Stimulated activated CD8-positive, alpha-beta memory T cell treated with anti-CD3 and anti-CD28 coated beads, Interleukin-2, amount 100 ng/mL, for 1 hour (primary cell): Measurements from ENCODE around the gene MAPKAPK2.
"Not testable (repeated sequence)": the region's sequence is repeated elsewhere in the genome, so short reads cannot be mapped to it uniquely, and the experiment has no call there.

Experiments
- DNase-seq, 2 donors: peaks; one replicate each; pipeline ENCODE4 v3.0.0-alpha.2; 2020; ENCODE audit warnings: low read depth in 2 of 2

MAPKAPK2 gene

GRCh38 chr1:206742719-206743383 lies 58.1 kb downstream of the MAPKAPK2 start:
- DNase-seq = no peak

GRCh38 chr1:206744683-206745082 lies 60.0 kb downstream of the MAPKAPK2 start:
- DNase-seq = no peak

- no peak for DNase-seq
Measured at GRCh38 chr1:206745301-206745700, 60.6 kb downstream of the MAPKAPK2 start.

GRCh38 chr1:206748348-206749030 lies 63.8 kb downstream of the MAPKAPK2 start:
- DNase-seq = no peak

GRCh38 chr1:206751891-206752290 lies 67.2 kb downstream of the MAPKAPK2 start:
- DNase-seq = no peak

GRCh38 chr1:206752481-206752880 lies 67.8 kb downstream of the MAPKAPK2 start:
- no peak for DNase-seq

GRCh38 chr1:206753141-206753540 lies 68.4 kb downstream of the MAPKAPK2 start:
- DNase-seq = no peak

GRCh38 chr1:206754011-206754410 lies 69.3 kb downstream of the MAPKAPK2 start:
- no peak for DNase-seq

- DNase-seq = no peak
Measured at GRCh38 chr1:206757524-206758266, 73.0 kb downstream of the MAPKAPK2 start.

GRCh38 chr1:206760590-206760989 lies 75.9 kb downstream of the MAPKAPK2 start:
- DNase-seq = no peak

GRCh38 chr1:206761159-206761768 lies 76.6 kb downstream of the MAPKAPK2 start:
- DNase-seq = no peak

GRCh38 chr1:206762741-206763364 lies 78.1 kb downstream of the MAPKAPK2 start:
- not testable (repeated sequence) for DNase-seq

GRCh38 chr1:206765771-206766170 lies 81.1 kb downstream of the MAPKAPK2 start:
- DNase-seq = not testable (repeated sequence)

- DNase-seq = peak; percentile 43 to 50
Measured at GRCh38 chr1:206766251-206766856, 81.6 kb downstream of the MAPKAPK2 start.

GRCh38 chr1:206768472-206769303 lies 84.0 kb downstream of the MAPKAPK2 start:
- no peak for DNase-seq

- no peak for DNase-seq
Measured at GRCh38 chr1:206769304-206769731, 84.6 kb downstream of the MAPKAPK2 start.

- no peak for DNase-seq
Measured at GRCh38 chr1:206770531-206771337, 86.0 kb downstream of the MAPKAPK2 start, which contains the start of gene IL19. Gene IL19 (plus strand): TSS chr1:206770773. CDS start chr1:206836663, 65,890 bp downstream.

GRCh38 chr1:206771338-206771692 lies 86.6 kb downstream of the MAPKAPK2 start:
- DNase-seq = no peak

GRCh38 chr1:206772243-206772937 lies 87.7 kb downstream of the MAPKAPK2 start, which contains the start of gene IL10:
Gene IL10 (minus strand): TSS chr1:206772494. CDS start chr1:206772435, 59 bp downstream.
- no peak for DNase-seq
